Measurements from ENCODE around the gene ASTL. TPM values are rescaled to one million over a fixed set of nuclear protein-coding genes. Genes with fewer than 3 reads are reported as not detected.
A peak's percentile ranks its signal among the peaks of the same experiment; 100 is the strongest.

ASTL gene
- total RNA-seq, 1 experiment from 2014 or later = not detected

DNA sequence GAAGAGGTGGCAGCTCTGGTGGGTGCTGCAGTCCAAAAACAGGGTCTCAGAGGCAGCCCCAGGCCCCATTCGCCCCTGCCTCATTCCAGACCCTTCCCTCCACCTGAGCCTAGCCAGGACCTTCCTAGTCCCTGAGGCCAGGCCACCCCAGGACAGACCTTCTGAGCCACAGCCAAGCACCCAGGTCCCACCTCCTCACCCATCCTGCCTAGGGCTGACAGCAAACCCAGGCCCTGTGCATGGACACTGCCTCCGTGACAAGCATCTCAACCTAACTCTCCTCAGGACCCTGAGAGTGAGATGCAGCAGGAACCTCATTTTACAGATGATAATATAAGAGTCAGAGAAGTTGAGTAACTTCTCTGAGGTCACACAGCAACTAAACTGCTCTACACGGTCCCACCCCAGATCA is 37.4 kb downstream of the ASTL start:
- no peak overlapping the region for H3K27ac ChIP-seq
- no peak overlapping the region for H3K4me3 ChIP-seq
- peaks cover 5% of the 10 kb centered on the region; the same call in 1 of the 2 replicates for H3K4me1 ChIP-seq
- H3K36me3 ChIP-seq = no peaks in the 10 kb centered on the region
- H3K9me3 ChIP-seq (replicated peaks) = no peaks in the 10 kb centered on the region
- no peaks in the 10 kb centered on the region for H3K27me3 ChIP-seq
- DNase-seq = no peak

DNA sequence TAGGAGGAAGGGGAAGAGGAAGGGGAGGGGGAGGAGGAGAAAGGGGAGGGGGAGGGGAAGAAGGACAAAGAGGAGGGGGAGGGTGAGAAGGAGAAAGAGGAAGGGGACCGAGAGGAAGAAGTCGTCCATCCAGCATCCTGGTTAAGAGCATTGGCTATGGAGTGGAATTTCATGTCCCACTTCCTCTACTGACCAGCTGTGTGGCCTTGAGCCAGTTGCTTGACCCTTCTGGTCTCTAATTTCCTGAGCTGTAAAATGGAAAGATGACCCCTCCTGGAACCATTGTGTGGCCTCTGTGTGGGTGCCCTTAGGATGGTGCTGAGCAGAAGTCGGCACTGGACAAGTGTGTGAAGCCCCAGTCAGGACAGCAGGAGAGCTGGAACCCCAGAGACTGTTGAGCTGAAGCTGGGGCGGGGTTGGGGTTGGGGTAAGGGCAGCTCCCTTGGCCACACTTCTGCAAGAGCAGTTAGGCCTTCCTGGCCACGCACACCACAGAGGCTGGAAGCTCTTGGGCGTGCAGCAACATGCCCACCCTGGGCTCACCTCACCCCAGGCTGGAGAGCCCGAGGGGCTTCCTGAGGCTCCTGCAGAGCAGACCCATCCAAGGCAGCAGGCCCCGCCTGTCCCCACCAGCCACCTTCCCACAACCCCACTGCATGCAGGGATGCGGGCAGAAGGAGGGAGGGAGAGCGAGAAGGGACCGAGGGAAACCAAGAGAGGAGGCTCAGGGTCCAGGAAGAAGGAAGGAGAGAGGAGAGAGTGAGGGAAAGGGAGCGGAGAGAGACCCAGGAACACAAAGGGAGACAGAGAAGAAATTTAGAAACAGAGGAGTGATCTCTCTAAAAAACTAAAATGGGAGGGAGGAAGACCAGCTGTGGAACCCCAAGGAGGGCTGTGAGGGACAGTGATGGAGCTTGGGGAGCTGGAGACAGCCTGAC is 38.2 kb downstream of the ASTL start:
- Histone ChIP-seq H3K4me3 (no peak overlapping the region), H3K36me3 (no peaks in the 10 kb centered on the region), H3K4me1 (peaks cover 5% of the 10 kb centered on the region; the same call in 1 of the 2 replicates), H3K27me3 (no peaks in the 10 kb centered on the region), H3K27ac (no peak overlapping the region), H3K9me3 (replicated peaks) (no peaks in the 10 kb centered on the region)
- DNase-seq = peak; percentile 64 to 65

DNA sequence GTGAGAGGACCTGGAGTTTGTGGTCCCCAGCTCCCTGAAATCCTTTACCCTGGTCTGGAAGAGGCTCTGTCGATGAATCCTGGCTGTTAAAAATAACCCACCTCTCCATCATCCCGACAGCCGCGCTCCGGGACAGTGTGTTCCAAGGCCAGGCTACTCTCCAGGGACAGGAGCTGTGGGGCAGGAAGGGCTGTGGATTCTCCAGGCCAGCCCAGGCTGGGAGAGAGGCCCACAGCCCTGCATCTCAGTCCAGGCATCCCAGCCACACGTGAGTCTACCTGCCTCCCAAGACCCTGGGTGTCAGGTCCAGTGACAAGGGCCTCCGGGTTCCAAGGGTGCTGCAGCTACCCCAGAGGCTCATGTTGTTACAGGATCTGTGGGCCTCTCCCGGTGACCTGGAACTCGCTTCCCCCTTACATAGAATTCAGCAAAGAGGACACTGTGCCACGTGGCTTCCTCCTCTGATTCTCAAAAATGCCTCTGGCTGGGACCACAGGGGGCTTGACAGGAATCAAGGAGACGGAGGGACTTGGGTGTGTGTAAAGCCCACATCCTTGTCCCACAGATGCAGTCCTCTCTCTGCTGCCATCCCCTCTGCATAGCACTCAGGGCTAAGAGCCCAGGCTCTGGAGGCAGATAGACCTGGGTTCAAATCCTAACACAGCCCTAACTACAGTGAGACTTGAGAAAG is 39.3 kb downstream of the ASTL start:
- DNase-seq = peak in 1 of 2 experiments; percentile 2
- Histone ChIP-seq H3K4me3 (no peak overlapping the region), H3K27me3 (no peaks in the 10 kb centered on the region), H3K4me1 (peaks cover 5% of the 10 kb centered on the region; the same call in 1 of the 2 replicates), H3K9me3 (replicated peaks) (no peaks in the 10 kb centered on the region), H3K36me3 (no peaks in the 10 kb centered on the region), H3K27ac (no peak overlapping the region)

- no peak overlapping the region for H3K4me3 ChIP-seq
- no peak overlapping the region for H3K27ac ChIP-seq
- H3K4me1 ChIP-seq = peaks cover 5% of the 10 kb centered on the region; the same call in 1 of the 2 replicates
- no peaks in the 10 kb centered on the region for H3K36me3 ChIP-seq
- no peaks in the 10 kb centered on the region for H3K27me3 ChIP-seq
- DNase-seq = peak in 1 of 2 experiments; percentile 1
- H3K9me3 ChIP-seq (replicated peaks) = no peaks in the 10 kb centered on the region
Measured at GRCh38 chr2:96097951-96098823, 40.1 kb downstream of the ASTL start.

DNA sequence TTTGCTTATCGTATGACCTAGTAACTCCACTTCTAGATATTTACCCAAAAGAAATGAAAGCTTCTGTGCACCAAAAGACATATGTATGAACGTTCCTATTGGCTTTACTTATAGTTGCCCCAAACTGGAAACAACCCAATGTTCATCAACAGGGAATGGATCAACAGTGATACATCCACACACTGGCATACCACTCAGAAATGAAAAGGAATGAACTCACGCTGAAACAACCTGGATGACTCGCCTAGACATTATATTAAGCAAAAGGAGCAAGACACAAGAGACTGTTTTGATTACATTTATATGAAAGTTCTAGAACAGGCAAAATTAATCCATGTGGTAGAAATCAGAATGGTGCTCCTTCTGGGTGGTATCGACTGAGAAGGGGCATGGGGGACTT is 40.9 kb downstream of the ASTL start:
- H3K9me3 ChIP-seq (replicated peaks) = no peaks in the 10 kb centered on the region
- H3K27me3 ChIP-seq = no peaks in the 10 kb centered on the region
- no peak for DNase-seq
- H3K27ac ChIP-seq = no peak overlapping the region
- H3K4me1 ChIP-seq = peaks cover 5% of the 10 kb centered on the region; the same call in 1 of the 2 replicates
- no peaks in the 10 kb centered on the region for H3K36me3 ChIP-seq
- H3K4me3 ChIP-seq = no peak overlapping the region

DNA sequence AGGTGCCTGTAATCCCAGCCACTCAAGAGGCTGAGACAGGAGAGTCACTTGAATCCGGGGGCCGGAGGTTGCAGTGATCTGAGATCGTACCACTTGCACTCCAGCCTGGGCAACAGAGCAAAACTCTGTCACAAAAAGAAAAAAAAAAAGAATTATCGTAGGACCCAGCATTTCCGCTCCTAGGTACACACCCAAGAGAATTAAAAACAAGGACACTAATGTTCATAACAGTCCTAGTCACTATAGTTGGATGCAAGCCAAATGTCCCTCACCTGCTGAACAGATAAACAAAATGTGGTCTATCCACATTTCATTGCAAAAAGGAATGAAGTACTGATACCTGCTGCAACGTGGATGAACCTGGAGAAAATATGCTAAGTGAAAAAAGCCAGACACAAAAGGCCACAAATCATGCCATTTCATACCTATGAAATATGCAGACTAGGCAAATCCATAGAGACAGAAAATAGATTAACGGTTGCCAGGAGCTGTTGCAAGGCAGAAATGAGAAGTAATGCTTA is 43.1 kb downstream of the ASTL start:
- H3K9me3 ChIP-seq (replicated peaks) = no peaks in the 10 kb centered on the region
- H3K27ac ChIP-seq = no peak overlapping the region
- no peaks in the 10 kb centered on the region for H3K27me3 ChIP-seq
- DNase-seq = no peak
- no peaks in the 10 kb centered on the region for H3K36me3 ChIP-seq
- no peak overlapping the region for H3K4me3 ChIP-seq
- no peaks in the 10 kb centered on the region for H3K4me1 ChIP-seq

DNA sequence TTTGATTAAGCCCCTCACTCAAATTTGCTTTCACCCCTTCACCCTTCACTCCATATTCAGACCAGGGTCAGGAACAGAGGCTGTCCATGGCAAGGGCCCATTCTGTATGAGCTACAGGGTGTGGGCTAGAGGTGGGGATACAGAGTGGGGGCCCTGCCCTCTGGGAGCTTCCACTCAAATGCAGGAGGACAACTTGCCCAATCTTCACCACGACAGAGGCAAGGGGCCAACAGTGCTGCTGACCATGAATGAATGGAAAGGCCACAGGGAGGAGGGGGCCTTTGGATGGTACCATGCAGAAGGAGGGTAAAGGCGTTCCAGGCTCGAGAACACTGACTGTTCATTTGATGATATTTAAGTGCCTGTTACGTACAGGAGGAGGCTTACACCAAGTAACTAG is 44.8 kb downstream of the ASTL start:
- no peaks in the 10 kb centered on the region for H3K4me1 ChIP-seq
- H3K27me3 ChIP-seq = no peaks in the 10 kb centered on the region
- no peak overlapping the region for H3K27ac ChIP-seq
- H3K4me3 ChIP-seq = no peak overlapping the region
- DNase-seq = no peak
- H3K36me3 ChIP-seq = no peaks in the 10 kb centered on the region
- no peaks in the 10 kb centered on the region for H3K9me3 ChIP-seq (replicated peaks)

GRCh38 chr2:96092951-96093350 is 45.4 kb downstream of the ASTL start:
- Histone ChIP-seq H3K27ac (no peak overlapping the region), H3K9me3 (replicated peaks) (no peaks in the 10 kb centered on the region), H3K36me3 (no peaks in the 10 kb centered on the region), H3K4me1 (no peaks in the 10 kb centered on the region), H3K27me3 (no peaks in the 10 kb centered on the region), H3K4me3 (no peak overlapping the region)
- DNase-seq = peak in 1 of 2 experiments; percentile 1

DNA sequence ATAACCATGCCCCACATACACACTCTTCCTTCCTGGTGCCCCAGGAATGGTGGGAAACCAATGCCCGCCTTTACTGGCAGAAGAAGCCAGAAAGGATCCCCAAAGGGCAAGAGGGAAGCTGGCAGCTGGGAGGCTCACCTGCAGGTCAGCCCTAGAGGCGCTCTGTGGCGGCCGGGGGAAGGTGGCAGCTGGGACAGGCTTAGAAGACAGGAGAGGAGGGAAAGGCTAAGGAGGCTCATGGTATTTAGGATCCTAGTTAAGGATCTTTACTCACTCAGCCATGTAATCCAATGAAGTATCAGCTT is 45.8 kb downstream of the ASTL start:
- DNase-seq = peak in 1 of 2 experiments; percentile 5
- no peaks in the 10 kb centered on the region for H3K9me3 ChIP-seq (replicated peaks)
- no peaks in the 10 kb centered on the region for H3K4me1 ChIP-seq
- no peak overlapping the region for H3K27ac ChIP-seq
- no peak overlapping the region for H3K4me3 ChIP-seq
- H3K36me3 ChIP-seq = no peaks in the 10 kb centered on the region
- no peaks in the 10 kb centered on the region for H3K27me3 ChIP-seq

DNA sequence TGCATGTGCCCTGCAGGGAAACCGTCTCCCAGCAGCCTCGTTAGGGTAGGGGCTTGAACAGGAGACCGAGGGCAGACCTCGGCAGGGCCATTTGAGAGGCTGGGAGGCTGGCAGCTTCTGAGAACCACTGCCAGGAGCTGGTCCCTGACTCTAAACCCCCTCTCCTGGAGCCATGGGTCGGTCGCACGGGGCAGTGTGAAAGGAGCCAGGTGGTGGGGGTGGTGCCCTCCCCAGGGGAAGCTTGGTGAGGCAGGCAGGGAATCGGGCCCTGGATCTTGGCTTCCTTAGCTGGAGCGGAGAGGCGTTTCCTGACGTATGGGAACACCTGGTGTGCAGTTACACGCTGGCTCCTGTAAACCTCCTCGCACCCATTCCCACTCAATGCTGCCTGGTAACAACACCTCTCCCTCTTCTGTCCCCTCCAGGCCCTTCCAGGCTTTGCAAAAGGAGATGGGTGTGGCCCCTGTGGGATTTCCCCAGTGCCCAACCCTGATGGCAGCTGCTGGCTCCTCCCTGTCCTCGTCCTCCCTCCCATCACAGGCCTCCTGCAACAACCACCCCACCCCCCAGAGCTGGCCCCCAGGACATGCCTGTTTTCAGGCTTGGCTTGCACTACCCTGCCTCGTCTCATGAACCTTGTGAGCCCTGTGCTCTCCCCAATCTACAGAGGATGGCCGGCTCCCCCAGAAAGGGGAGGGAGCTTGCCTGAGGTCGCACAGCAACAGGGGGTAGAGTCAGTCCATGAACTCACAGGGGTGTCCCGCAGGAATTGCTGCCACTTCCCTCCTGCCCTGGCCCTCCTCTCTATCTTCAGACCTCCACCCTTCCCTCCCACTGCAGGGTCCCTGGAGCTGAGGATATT is 46.4 kb downstream of the ASTL start:
- no peaks in the 10 kb centered on the region; the same call in 1 of the 2 replicates for H3K9me3 ChIP-seq (replicated peaks)
- H3K4me3 ChIP-seq = no peak overlapping the region
- peak; percentile 24 to 37 for DNase-seq
- no peak overlapping the region for H3K27ac ChIP-seq
- no peaks in the 10 kb centered on the region for H3K4me1 ChIP-seq
- H3K36me3 ChIP-seq = no peaks in the 10 kb centered on the region
- no peaks in the 10 kb centered on the region for H3K27me3 ChIP-seq

DNA sequence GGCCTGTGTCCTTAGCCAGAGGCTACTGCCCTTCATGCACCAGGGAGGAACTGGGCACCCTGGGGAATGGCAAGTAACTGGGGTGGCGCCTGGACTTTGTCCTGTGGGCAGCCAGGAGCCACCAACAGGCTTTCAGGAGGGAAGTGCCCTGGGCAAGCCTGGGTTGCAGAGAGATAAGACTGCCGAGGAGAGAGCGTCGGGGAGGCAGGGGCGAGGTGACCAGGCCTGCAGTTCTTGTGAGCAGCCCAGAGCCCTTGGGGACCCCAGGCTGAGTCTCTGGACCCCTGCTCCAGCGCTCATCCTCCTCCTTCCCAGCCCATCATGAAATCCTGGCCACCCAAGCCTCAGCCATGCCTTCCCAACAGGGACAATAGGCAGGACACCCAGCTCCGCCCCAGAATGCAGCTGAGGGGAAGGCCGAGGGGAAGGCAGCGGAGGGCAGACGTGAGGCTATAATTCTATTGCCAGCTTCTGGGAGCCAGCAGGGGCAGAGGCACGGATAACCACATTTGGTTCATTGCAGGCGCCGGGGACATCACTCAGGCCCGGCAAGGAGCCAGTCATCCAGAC is 47.1 kb downstream of the ASTL start:
- Histone ChIP-seq H3K9me3 (replicated peaks) (no peaks in the 10 kb centered on the region; the same call in 1 of the 2 replicates), H3K27me3 (no peaks in the 10 kb centered on the region), H3K36me3 (no peaks in the 10 kb centered on the region), H3K27ac (no peak overlapping the region), H3K4me3 (no peak overlapping the region), H3K4me1 (no peaks in the 10 kb centered on the region)
- DNase-seq = peak in 1 of 2 experiments; percentile 1

GRCh38 chr2:96090196-96090926 is 47.9 kb downstream of the ASTL start:
- Histone ChIP-seq H3K36me3 (no peaks in the 10 kb centered on the region), H3K4me1 (no peaks in the 10 kb centered on the region), H3K27me3 (no peaks in the 10 kb centered on the region), H3K27ac (no peak overlapping the region), H3K4me3 (no peak overlapping the region), H3K9me3 (replicated peaks) (no peaks in the 10 kb centered on the region; the same call in 1 of the 2 replicates)
- no peak for DNase-seq
